CD4-positive, alpha-beta T cell treated with Interleukin-4 for 4 hours (primary cell): ENCODE data around the gene RNF5.

Experiments used
- DNase-seq: peaks from one replicate; pipeline ENCODE4 v3.0.0-alpha.2; 2020

The RNF5 gene

DNA sequence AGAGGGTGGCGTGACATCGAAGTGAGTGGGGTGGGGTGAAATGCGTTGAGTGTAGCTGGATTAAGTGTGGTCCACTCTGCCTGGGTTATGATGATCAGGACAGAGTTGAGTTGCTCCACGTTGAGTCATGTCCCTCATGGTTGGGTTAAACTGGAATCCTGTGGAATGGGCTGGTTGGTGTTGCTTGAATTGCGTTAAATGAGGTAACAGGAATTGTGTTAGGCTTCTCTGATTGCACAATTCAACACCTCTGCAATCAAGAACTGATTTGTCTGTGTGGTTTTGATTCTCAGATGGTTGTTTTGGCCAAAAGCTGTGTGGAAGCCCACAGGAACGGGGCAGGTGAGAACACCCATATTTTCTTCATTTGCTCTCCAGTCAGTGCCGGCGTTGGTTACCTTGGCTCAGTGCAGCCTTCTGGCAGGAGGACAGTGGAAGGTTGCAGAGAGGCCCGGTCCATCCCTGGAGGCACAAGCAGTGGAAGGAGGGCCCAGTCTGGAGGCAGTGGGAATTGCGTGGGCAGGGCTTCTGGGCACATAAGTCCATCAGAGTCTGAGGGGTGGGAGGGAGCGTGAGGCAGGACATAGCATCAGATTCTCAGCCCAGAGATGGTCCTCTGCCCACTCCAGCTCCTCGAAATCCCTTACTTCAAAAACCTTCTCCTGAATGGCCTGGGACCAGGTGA, 34.0 kb downstream of the RNF5 start:
- DNase-seq: no peak

DNA sequence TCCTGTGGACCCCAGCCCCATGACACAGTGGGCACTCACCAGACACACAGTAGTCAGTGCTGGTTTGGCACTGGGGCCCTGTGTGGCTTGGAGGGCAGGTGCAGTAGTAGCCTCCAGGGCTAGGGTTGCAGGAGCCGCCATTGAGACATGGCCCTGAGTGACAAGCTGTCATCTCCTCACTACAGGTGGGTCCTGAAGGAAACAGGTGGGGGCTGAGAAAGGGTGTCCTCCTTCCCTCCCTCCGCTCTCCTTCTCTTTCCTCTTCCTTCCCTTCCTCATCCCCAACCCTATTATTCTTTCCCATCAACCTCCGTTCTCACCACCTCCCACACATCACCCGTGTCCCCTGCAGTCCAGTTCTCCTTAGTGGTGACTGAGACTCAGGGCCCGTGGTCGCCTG, 35.4 kb downstream of the RNF5 start:
- no peak for DNase-seq

DNA sequence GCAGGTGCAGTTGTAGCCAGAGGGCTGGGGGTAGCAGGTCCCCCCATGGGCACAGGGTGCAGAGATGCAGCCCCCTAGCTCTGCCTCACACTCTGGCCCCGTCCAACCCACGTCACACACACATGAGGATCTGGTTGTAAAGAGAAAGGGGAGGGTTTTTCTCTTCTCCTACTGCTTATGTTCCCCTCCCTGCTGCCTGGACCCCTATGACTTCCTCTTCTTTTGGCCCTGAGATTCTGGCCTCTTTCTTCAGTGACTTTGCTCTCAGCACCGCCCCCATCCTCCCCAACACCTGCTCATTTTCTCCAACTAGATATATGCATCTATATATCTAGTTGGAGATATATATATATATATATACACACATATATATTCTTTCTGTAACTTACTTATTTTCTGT, 35.9 kb downstream of the RNF5 start:
- DNase-seq: no peak

DNA sequence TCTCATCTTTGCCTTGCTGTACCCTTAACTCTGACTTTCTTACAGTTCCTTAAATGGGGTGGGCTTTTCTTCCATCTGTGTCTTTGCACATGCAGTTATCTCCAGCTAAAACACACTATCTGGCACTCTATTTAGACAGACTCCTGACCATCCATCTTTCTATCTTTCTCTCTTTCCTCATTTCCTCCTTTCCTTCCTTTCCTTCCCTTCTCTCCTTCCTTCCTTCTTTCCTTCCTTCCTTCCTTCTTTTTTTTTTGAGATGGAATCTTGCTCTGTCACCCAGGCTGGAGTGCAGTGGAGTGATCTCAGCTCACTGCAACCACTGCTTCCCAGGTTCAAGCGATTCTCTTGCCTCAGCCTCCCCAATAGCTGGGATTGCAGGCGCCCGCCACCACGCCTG, 37.4 kb downstream of the RNF5 start:
- no peak for DNase-seq

DNA sequence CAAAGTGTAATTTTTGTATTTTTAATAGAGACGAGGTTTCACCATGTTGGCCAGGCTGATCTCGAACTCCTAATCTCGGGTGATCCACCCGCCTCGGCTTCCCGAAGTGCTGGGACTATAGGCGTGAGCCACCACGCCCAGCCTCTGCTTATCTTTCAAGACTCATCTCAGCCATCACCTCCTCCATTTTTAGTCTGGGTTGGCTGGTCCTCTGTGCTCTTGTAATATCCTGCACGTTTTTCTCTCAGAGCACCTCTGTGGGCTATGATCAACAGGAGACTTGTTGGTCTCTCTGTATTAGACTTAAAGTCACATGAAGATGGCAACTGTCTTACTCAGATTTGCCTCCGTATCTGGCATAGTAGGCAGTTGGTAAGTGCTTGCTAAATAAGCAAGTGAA, 38.1 kb downstream of the RNF5 start:
- DNase-seq: no peak

DNA sequence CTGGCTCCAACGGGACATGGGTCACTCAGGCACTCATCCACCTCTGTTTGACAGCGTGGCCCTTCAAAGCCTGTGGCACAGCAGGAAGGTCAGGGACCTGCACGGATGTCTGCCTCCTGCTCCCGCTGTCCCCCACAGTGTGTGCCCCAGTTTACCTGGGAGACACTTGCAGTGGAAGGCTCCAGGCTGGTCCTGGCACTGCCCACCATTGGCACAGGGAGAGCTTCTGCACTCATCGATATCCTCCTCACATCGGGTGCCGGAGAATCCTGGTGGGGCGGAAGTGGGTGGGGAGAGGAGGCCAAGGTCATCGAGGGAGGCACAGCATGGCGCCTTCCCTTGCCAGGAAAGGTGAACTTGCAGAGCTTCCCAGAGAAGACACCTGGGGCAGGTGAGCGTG, 38.8 kb downstream of the RNF5 start:
- DNase-seq: no peak

DNA sequence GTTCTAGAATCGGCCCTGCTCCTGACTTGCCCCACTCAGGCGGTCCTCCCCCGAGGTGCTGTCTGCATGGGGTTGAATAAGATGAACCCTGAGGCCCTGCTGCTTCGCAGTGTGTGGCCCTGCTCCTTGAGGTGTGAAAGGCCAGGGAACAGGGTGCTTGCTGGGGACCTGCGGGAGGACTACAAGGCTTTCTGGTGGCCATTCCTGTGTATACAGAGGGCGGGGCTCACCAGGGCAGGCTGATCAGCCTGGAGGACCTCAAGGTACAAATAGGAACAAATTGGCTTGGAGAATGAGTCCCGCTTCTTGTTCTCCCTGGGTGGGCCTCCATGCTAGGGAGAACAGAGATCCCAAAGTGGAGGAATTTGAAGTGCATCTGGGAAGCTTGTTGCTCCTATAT, 40.0 kb downstream of the RNF5 start:
- DNase-seq: no peak

GRCh38 chr6:32220021-32220420, 41.8 kb downstream of the RNF5 start:
- no peak for DNase-seq

GRCh38 chr6:32222333-32223230, 44.4 kb downstream of the RNF5 start:
- no peak for DNase-seq

DNA sequence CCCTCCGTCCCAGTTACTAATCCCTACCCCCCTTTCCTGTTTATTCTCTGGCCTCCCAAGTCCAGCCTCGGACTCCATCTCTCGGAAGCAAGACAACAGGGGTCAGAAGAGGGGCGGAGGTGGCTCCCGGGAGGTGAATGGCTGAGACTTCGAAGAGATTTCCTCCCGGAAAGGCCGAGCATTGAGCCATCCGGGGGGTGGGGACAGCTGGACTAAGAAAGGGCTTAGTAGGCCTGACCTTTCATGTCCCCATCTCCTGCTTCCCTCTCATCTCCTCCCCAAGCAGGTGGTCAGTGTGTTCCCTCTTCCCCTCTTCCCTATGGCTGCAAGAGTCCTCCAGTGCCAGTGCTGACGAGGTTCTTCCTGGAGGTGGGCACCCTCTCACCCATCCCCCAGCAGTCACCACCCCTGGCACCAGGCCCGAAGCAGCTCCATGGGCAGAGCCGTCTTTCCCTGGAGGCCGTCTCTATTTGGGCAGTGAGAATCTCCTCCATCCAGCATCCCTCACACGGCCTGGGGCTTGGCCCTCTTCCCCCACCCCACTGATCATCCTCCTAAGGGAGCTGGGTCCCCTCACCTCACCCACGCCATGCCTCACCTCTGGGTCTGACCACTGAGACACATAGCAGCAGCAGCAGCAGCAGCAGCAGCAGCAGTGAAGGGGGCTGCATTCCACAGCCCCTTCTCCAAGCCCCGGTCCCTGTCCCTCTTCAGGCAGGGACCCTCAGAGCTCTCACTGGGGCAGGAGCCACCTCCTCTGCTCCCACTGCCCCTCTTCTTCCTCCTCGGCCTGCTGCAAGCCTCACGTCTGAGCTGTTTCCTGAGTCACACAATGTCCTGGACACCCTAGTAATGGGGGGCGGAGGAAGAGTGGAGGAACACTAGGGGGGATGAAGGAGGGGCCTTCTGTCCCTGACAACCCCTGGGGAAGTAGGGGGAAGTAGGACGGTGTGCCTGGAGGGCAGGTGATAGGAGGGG, 45.3 kb downstream of the RNF5 start, which contains the start of gene NOTCH4:
NOTCH4 (minus strand) TSS at position 810 of the 978 bp plus-strand sequence; CDS start at position 671, 139 bp downstream.
- no peak for DNase-seq

GRCh38 chr6:32224696-32225095, 46.5 kb downstream of the RNF5 start:
- DNase-seq: no peak

- no peak for DNase-seq
Observed at GRCh38 chr6:32226434-32226833, 48.2 kb downstream of the RNF5 start.
